Measurements from ENCODE around the gene PRSS33. TPM values are rescaled to one million over a fixed set of nuclear protein-coding genes. Genes with fewer than 3 reads are reported as not detected.

PRSS33 gene
- total RNA-seq, 1 experiment from 2014 or later = not detected

- peaks cover 40% of the 10 kb centered on the region for H3K36me3 ChIP-seq (ENCODE audit: insufficient read depth, low read length, poor library complexity, severe bottlenecking)
- H3K4me1 ChIP-seq (ENCODE audit: insufficient read depth, low read length, poor library complexity, severe bottlenecking) = peaks cover 32% of the 10 kb centered on the region
- H3K9me3 ChIP-seq (ENCODE audit: low read depth, low read length, poor library complexity, severe bottlenecking) = no peaks in the 10 kb centered on the region
- DNase-seq (ENCODE audit: low spot score) = peak; percentile 89
- POLR2A ChIA-PET (ENCODE audit: low non-redundant PET) = interaction anchor here (0.6 to 0.7 kb wide), 6 partner anchors 11 to 591 kb away, joined by 3 to 8 read pairs (median 6); partner anchors contain the start of gene ELOB
- intact Hi-C loops (cut with micrococcal nuclease; ENCODE audit: unreplicated experiment) = no loop called here
- BruUV-seq (replicated peaks) = no TSS peak
- no peak for TF ChIP-seq EZH2 (IDR thresholded peaks at IDR 0.05; ENCODE audit: borderline replicate concordance, low read depth, low read length, poor library complexity, severe bottlenecking)
- TF ChIP-seq CTCF (conservative IDR thresholded peaks at IDR 0.05; ENCODE audit: low read depth, low read length) = no peak
- H3K27me3 ChIP-seq (replicated peaks; ENCODE audit: insufficient read depth, low read depth, low read length, poor library complexity) = no peaks in the 10 kb centered on the region
- CTCF ChIA-PET = interaction anchor here (0.6 kb wide), 1 partner anchor 28 kb away, joined by 3 read pairs; no protein-coding TSS in a partner anchor
- H3K27ac ChIP-seq (ENCODE audit: low read depth, low read length, poor library complexity, severe bottlenecking) = peak overlapping the region; percentile 100
- H3K4me3 ChIP-seq (ENCODE audit: low read depth, low read length, poor library complexity, severe bottlenecking) = peak overlapping the region; percentile 97
These were observed 34.3 kb downstream of the PRSS33 start for GRCh38 chr16:2752850-2753732.

- Histone ChIP-seq H3K27me3 (replicated peaks; ENCODE audit: insufficient read depth, low read depth, low read length, poor library complexity) (no peaks in the 10 kb centered on the region), H3K27ac (ENCODE audit: low read depth, low read length, poor library complexity, severe bottlenecking) (peak within 1 kb of the TSS; percentile 100), H3K9me3 (ENCODE audit: low read depth, low read length, poor library complexity, severe bottlenecking) (no peaks in the 10 kb centered on the region), H3K4me3 (ENCODE audit: low read depth, low read length, poor library complexity, severe bottlenecking) (peak within 1 kb of the TSS; percentile 97), H3K36me3 (ENCODE audit: insufficient read depth, low read length, poor library complexity, severe bottlenecking) (peaks cover 31% of the 10 kb centered on the region), H3K4me1 (ENCODE audit: insufficient read depth, low read length, poor library complexity, severe bottlenecking) (peaks cover 32% of the 10 kb centered on the region)
- intact Hi-C loops (cut with micrococcal nuclease; ENCODE audit: unreplicated experiment) = no loop called here
- ChIA-PET POLR2A (ENCODE audit: low non-redundant PET) (interaction anchor here (0.6 to 0.7 kb wide), 6 partner anchors 11 to 590 kb away, joined by 3 to 8 read pairs (median 6); partner anchors contain the start of gene ELOB), CTCF (interaction anchor here (0.6 kb wide), 1 partner anchor 29 kb away, joined by 3 read pairs; no protein-coding TSS in a partner anchor)
- TF ChIP-seq EZH2 (IDR thresholded peaks at IDR 0.05; ENCODE audit: borderline replicate concordance, low read depth, low read length, poor library complexity, severe bottlenecking) (no peak), CTCF (conservative IDR thresholded peaks at IDR 0.05; ENCODE audit: low read depth, low read length) (no peak)
- peak; percentile 98 for DNase-seq (ENCODE audit: low spot score)
- no TSS peak for BruUV-seq (replicated peaks)
These were observed 35.1 kb downstream of the PRSS33 start, which contains the start of gene SRRM2 for GRCh38 chr16:2752035-2752849. Gene SRRM2, plus strand, starts transcription at chr16:2752638. Its CDS starts 3,727 bp downstream, at chr16:2756365.

- no peaks in the 10 kb centered on the region for H3K27me3 ChIP-seq (replicated peaks; ENCODE audit: insufficient read depth, low read depth, low read length, poor library complexity)
- intact Hi-C loops (cut with micrococcal nuclease; ENCODE audit: unreplicated experiment) = no loop called here
- CTCF ChIA-PET = no interaction called here
- TSS peak; percentile 82 for BruUV-seq (replicated peaks)
- no peaks in the 10 kb centered on the region for H3K9me3 ChIP-seq (ENCODE audit: low read depth, low read length, poor library complexity, severe bottlenecking)
- no peak for TF ChIP-seq EZH2 (IDR thresholded peaks at IDR 0.05; ENCODE audit: borderline replicate concordance, low read depth, low read length, poor library complexity, severe bottlenecking)
- no peak for TF ChIP-seq CTCF (conservative IDR thresholded peaks at IDR 0.05; ENCODE audit: low read depth, low read length)
- H3K27ac ChIP-seq (ENCODE audit: low read depth, low read length, poor library complexity, severe bottlenecking) = peak overlapping the region; percentile 100
- POLR2A ChIA-PET (ENCODE audit: low non-redundant PET) = no interaction called here
- H3K4me3 ChIP-seq (ENCODE audit: low read depth, low read length, poor library complexity, severe bottlenecking) = peak overlapping the region; percentile 97
- H3K36me3 ChIP-seq (ENCODE audit: insufficient read depth, low read length, poor library complexity, severe bottlenecking) = peaks cover 25% of the 10 kb centered on the region
- peaks cover 32% of the 10 kb centered on the region for H3K4me1 ChIP-seq (ENCODE audit: insufficient read depth, low read length, poor library complexity, severe bottlenecking)
- DNase-seq (ENCODE audit: low spot score) = no peak
These were observed 35.8 kb downstream of the PRSS33 start for GRCh38 chr16:2751577-2752034.
